ENCODE data around the gene CAMSAP1.
"Not testable (repeated sequence)": the region's sequence is repeated elsewhere in the genome, so short reads cannot be mapped to it uniquely, and the experiment has no call there.

The CAMSAP1 gene

GRCh38 chr9:135896205-135896604, 11.1 kb downstream of the CAMSAP1 start:
- DNase-seq = no peak

DNA sequence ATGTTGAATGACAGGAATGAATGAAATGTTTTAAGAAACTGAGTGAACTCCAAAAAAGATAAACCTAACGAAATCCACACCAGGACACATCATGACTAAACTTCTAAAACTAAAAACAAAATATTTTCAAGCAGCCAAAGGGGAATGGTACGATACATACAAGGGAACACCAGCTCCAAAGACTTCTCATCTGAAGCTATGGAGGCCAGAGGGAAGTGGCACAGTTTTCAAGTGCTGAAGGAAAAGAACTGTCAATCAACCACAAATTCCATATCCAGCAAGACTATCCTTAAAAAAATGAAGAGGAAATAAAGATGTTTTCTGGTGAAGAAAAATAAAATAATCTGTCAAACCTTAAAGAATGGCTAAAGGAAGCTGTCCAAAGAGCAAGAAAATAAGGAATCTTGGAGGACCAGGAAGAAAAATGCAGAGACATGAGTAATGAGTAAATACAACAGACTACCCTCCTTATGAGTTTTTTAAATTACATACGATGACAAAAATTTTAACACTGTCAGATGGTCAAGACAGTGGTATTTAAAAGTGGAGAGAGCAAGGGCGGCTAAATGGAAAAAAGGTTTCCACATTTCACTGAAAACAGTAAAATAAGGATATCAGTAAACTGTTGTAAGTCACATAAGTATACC, 12.0 kb downstream of the CAMSAP1 start:
- no peak for DNase-seq

DNA sequence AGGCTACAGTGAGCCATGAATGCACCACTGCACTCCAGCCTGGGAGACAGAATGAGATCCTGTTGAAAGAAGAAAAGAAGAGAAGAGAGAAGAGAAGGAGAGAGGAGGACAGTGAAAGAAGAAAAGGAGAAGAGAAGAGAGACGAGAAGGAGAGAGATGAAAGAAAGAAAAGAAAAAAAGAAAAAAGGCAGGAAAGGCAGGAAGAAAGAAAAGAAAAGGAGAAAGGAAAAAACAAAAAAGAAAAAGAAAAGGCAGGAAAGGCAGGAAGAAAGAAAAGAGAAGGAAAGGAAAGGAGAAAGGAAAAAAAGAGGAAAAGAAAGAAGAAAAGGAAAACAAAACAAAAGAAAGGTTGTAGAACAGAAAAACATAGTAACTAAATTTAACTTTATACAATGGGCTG, 14.2 kb downstream of the CAMSAP1 start:
- DNase-seq = no peak

GRCh38 chr9:135892327-135892726, 15.0 kb downstream of the CAMSAP1 start:
- not testable (repeated sequence) for DNase-seq

DNA sequence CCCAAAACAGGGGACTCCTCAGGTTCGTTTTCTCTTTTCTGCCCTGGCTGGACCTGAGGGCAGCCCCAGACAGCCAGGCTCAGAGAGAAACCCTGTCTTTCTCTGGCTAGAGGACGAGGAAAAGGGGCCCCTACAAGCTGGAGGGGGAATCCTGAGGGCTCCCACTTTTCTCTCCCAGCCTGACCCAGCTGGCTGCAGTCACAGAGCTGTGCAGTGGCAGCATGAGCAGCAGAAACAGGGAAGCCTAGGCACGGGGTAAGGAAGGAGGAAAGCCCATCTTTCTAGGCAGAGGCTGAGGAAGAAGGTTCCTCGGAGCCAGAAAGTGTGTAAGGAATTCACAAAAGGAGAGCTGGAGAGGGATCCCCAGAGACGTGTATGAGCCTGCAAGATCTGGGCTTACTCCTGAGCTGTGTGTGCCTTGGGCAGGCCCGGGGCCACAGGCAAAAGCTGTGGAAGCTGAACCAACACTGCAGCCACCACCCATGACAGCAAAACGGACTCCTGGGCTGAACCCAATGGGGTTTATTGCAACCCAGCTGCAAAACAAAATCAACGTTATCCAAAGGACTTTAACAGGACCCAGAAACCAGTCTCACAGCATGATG, 16.2 kb downstream of the CAMSAP1 start:
- no peak for DNase-seq

DNA sequence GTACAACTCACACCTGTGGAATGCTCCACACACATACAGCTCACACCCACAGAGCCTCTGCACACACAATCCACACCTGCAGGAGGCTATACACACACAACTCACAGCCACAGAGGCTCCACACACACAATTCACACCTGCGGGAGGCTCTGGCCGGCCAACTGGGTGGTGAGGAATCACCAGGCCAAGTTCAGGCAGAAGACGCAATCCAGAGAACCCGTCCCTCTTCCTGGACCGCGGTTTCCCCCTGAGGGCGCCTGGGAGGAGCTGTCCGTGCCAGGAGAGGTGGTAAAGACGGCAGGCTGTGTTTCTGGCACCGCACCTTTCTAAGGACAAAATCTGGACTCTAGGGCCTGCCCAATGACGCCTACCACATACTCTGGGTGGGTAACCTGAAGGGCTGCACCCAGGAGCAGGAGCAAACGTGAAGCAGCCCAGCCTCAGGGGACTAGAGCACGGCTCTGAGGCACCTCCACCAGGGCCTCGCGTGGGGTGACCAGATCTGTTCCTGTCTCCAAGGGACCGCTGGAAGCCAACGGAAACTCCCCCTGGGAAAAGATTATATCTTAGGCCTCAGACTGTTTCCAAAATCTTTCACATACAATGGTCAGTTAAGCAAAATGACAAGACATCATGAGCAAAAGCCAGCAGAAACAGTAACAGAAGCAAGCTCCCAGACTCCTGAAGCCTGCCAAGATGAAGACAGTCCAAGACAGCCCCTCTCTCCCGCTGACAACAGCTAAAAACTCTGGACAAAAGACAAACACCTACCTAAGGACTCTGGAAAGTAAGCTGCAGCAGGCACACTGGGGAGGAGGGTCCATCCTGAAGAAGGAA, 16.9 kb downstream of the CAMSAP1 start:
- no peak for DNase-seq

DNA sequence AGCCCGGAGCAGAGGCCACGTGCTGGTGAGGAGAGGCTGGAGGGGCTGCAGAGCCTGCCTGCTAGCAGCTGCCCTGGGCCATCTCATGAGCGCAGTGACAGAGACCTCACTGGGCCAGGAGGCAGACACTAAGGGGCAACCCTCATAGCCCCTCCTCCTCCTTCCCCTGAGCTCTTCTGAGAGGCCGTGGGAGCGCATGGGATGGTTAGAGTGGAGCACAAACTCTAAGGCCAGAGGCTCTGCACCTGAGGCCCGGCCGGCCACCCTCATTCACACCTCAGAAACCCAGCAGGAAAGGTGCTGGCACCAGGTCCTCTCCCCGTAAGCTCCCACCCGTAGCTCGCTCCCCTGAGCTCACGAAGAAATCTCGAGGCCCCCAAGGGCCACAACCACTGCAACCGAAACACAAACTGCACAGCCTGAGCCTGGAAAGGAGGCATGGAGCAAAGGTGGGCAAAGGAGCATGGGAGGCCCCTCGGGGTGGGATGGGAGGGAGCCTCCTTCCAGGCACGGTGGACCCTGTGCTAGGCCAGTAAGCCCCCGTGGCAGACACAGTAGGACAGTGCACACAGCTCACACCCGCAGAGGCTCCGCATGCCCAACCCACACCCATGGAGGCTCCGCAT, 17.7 kb downstream of the CAMSAP1 start:
- no peak for DNase-seq

GRCh38 chr9:135888766-135889394, 18.5 kb downstream of the CAMSAP1 start:
- DNase-seq = no peak

DNA sequence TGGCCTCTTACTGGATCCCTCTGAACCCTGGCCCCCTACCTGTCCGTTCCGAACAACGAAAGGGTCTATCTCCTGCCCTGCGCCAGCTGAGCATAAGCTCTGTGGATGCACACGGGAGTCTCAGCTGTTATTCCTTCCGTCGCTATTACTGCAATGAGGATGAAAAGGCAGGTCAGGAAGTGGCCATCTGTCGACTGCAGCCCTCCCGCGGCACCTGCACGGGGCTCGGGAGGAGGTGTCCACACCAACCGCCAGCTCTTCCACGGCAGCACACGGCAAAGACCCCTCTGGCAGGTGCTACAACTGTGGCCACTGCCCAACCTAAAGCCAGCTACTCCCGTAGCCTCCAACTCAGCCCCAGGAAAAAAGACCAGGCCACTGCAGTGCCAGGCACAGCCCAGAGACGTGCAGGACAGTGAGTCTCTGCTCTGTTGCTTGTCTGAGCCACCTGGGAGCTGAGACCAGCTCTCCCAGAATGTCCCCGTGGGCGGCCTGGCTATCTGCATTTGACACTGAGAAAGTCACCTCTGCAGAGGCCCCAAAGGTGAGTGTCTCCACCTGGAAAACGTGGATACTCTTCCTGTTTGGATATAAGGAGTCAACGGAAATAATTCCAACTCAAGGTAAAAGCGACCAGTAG, 19.1 kb downstream of the CAMSAP1 start:
- DNase-seq = no peak

DNA sequence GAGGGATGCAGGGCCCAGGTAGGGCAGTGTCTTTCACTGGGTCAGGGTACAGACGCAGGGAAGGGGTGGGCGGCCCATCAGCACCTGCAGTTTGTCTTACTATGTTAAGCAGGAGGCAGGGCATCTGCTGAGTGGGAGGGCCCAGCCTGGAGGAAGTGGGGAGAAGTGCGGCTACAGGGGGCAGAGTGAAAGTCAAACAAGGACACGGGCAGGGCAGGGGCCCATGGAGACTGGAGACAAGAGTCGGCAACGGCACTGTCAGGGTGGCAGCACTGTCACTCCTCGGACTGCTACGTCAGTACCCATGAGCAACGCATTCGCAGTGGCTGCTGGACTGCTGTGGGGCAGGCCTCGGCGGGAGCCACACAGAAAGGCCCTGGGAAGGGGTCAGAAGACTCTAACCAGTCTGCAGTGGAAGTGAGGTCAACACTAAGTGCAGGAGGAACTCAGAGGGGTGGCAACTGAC, 19.7 kb downstream of the CAMSAP1 start:
- peak; percentile 56 for DNase-seq

DNA sequence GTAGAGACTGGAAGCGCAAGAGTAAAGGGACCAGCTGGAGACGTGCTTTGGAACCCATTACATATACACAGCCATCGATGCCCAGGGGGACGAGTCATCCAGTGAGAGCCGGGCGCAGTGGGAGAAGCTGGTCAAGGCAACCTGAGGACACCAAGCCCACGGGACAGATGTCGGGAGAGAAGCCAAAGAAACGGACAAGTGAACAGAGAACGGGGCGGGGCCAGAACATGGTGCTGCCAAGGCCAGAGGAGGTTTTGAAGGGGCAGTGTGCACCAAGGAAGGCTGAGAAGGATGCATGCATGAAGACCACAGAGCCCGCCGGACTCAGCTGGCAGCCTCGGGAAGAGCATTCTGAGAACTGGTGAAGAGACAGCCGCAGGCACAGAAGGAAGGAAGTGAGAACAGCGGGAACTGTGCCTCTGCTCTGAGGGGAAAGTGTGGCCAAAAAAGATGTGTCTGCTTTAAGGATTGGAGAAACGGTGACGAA, 20.3 kb downstream of the CAMSAP1 start:
- DNase-seq = no peak

- no peak for DNase-seq
These were observed 21.0 kb downstream of the CAMSAP1 start for GRCh38 chr9:135886147-135886981.

DNA sequence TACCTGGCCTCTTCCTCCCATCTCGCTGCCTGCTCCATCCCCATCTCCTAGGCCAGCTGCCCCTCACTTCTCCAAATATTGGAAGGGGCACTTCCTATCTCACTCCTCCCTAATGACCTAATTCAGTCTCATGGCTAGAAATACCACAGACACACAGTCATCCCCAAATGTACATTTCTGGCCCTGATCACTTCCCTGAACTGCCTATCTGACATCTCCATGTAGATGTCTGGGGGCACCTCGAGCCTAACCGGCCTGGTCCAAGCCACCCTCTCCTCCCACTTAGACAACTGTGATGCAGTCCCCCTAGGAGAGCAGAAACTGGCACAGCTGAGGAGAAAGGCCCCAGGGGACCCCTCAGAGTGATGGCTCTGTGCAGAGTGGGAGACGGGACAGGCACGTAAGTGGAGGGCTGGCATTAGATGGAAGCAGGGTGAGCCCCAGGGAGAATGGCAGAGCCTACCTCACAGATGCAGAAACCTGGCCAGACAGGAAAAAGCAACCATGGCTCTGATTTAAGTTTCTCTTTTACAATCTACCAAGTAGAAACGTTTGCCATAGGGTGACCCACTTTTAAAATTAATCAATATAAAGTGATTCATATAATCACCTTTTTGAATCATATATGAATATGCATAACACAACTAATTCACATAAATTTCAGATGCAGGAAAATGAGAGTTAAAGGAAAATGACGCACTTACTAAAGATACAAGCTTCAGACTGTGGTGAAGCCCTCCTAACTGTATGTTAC, 22.1 kb downstream of the CAMSAP1 start:
- DNase-seq = no peak

DNA sequence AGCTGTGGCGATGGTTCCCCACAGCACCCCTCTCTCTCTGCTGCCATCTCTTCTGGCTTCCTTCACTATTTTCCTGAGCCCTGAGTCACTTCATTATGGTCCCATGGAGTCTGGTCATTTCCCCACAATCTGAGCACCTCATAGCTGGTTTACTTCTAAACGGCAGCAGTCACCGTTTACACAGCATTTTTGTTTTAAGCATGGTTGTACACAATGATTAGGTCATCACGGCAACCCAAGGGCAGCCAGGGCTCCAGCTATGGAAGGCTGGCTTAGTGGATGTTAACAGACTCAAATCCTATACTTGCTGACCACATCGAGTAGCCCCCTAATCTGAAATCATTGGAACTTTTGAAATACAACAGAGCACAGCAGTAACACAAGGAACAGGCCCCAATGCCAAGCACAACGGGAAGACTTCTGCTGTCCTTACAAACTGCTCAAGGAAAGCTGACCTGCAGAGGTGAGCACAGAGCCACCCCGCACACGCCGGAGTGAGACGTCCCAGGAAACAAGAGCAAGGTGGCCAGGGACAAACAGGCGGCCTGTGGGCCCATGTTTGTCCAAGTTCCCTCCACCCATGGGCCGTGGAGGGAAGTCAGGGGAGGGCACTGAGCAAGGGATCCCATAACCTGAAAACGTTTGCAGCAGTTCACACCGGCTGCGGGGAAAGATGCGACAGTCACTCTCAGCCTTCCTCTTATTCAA, 22.9 kb downstream of the CAMSAP1 start:
- no peak for DNase-seq

GRCh38 chr9:135883410-135884089, 23.8 kb downstream of the CAMSAP1 start:
- DNase-seq = no peak

DNA sequence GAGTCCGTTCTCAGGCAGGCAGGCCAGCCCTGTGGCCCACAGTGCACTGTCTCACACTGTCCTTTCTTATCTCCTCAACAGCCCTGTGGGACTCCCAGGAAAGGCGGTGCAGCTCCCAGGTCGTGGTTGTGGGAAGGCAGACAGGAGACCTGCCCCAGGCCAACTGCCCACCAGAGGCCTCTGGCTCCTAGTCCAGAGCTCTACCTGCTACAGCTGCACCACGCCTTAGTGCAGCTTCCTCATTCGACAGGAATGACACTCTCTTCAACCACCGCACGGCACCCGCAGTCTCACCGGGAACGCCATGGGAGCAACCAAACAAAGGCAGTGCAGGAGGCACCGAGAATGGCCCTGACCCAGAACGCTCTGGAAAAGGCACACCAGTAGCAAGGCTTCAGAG, 25.3 kb downstream of the CAMSAP1 start:
- no peak for DNase-seq

DNA sequence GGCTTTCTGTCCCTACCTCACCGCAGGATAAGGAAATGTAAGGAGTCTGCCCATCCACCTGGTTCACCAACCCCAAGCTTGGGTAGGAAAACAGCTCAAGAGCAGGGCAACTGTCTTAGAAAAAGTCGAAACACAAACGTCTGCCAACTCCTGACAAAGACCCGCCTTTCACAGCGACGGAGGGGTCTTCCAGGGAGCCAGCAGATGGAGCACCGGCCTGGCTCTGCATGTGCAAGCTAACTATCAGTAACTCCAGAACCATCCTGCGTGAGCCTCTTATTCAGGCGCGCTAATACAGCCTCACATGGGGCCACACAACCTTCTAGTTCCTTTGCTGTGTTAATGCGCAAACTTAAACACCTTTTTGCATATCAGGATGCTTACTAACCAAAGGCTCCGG, 26.9 kb downstream of the CAMSAP1 start:
- DNase-seq = no peak

GRCh38 chr9:135879619-135880018, 27.7 kb downstream of the CAMSAP1 start:
- DNase-seq = no peak

GRCh38 chr9:135879237-135879601, 28.1 kb downstream of the CAMSAP1 start:
- DNase-seq = no peak
